Duodenal mucosa (tissue), 2 donors: ENCODE measurements around the gene ARPC5.

ENCODE experiments used
- H3K27ac ChIP-seq: one replicate; pipeline ENCODE4 v1.7.0; 2013; ENCODE audit warnings: low read depth, low read length
- H3K27me3 ChIP-seq, 2 donors: one replicate each; pipeline ENCODE4 v1.7.0; 2013; ENCODE audit warnings: low read length in 2 of 2, control low read depth in 1 of 2; ENCODE audit not compliant: insufficient read depth in 2 of 2, control insufficient read depth in 1 of 2
- H3K36me3 ChIP-seq, 2 donors: one replicate each; pipeline ENCODE4 v1.7.0; 2013; ENCODE audit warnings: low read length in 2 of 2, control low read depth in 1 of 2; ENCODE audit not compliant: insufficient read depth in 2 of 2, control insufficient read depth in 1 of 2
- H3K4me1 ChIP-seq, 2 donors: one replicate each; pipeline ENCODE4 v1.7.0; 2013; ENCODE audit warnings: low read length in 2 of 2, control low read depth in 1 of 2; ENCODE audit not compliant: insufficient read depth in 2 of 2, control insufficient read depth in 1 of 2
- H3K4me3 ChIP-seq, 2 donors: one replicate each; pipeline ENCODE4 v1.7.0; 2013; ENCODE audit warnings: low read length in 2 of 2, low read depth in 1 of 2
- H3K9ac ChIP-seq, 2 donors: one replicate each; pipeline ENCODE4 v1.7.0; 2013; ENCODE audit warnings: low read length in 2 of 2, low read depth in 1 of 2
- H3K9me3 ChIP-seq, 2 donors: one replicate each; pipeline ENCODE4 v1.7.0; 2013; ENCODE audit warnings: low read length in 2 of 2, control low read depth in 1 of 2; ENCODE audit not compliant: control insufficient read depth in 1 of 2

Gene ARPC5

DNA sequence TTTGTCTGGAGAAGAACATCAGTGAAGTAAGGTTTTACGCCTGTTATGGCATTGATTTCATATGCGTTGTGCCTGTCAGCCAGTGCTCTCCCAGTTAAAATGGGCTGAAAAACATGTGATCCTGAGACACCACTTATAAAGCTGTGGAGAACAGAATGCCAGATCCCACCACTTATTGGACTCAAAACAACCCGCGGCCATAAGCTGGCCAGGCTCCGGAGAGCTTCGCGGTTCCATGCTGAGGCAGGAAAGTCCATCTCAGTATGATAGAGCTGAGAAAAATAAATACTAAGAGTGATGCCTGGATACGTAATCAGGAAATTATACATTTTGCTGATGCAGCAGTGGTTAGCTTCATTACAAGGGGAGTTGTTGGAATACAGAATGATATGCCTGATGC lies 12.5 kb upstream of the ARPC5 start:
- H3K9ac ChIP-seq, result no peak overlapping the region
- H3K27ac ChIP-seq, result no peak overlapping the region
- H3K9me3 ChIP-seq, result no peaks in the 10 kb centered on the region
- no peak overlapping the region for H3K4me3 ChIP-seq
- no peaks in the 10 kb centered on the region for H3K36me3 ChIP-seq
- H3K27me3 ChIP-seq, result no peaks in the 10 kb centered on the region
- H3K4me1 ChIP-seq, result peaks cover 24% of the 10 kb centered on the region in 2 donors

DNA sequence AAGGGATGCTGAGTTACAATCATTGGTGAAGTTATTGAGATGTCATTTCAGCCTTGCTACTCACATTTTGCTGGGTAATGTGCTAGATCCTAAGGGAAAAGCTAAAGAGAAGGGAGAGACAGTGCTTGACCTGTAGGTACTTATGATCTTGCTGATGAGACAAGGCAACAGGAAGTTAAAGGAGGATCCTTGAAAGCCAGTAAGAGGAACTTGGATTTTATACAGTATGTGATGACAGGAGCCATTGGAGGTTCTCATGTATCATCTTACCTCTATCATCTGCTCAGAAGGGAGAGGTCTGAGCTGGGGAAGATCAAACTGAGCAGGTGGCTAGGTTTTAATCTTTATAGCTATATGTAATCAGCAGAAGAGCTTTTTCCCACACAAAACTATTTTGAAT lies 11.2 kb upstream of the ARPC5 start:
- no peaks in the 10 kb centered on the region for H3K36me3 ChIP-seq
- no peaks in the 10 kb centered on the region for H3K9me3 ChIP-seq
- H3K4me3 ChIP-seq, result no peak overlapping the region
- no peak overlapping the region for H3K9ac ChIP-seq
- H3K27ac ChIP-seq, result no peak overlapping the region
- H3K4me1 ChIP-seq, result peaks cover 12 to 16% of the 10 kb centered on the region in 2 donors
- no peaks in the 10 kb centered on the region for H3K27me3 ChIP-seq

DNA sequence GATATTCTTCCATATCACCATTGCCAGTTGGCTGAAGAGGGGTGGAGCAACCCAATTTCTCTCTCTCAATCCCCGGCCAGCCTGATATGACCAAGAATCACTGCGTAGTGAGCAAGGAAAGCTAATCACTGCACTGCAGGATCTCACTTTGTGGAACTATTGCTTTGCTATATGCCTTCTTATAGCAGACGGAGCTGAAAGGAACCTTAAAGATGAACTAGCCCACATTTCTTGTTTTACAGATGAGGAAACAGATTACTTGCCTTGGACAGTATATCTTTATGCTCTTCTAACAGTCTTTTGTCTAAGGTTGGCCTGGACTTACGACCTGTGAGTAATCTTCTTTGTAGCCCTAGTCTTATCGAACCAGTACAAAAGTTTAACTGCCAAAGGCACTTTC lies 9.9 kb upstream of the ARPC5 start:
- Histone ChIP-seq H3K4me3 (peak overlapping the region in 1 of 2 donors; percentile 26), H3K27me3 (no peaks in the 10 kb centered on the region), H3K4me1 (peaks cover 10% of the 10 kb centered on the region in 2 donors), H3K9ac (no peak overlapping the region), H3K9me3 (no peaks in the 10 kb centered on the region), H3K27ac (no peak overlapping the region), H3K36me3 (no peaks in the 10 kb centered on the region)

DNA sequence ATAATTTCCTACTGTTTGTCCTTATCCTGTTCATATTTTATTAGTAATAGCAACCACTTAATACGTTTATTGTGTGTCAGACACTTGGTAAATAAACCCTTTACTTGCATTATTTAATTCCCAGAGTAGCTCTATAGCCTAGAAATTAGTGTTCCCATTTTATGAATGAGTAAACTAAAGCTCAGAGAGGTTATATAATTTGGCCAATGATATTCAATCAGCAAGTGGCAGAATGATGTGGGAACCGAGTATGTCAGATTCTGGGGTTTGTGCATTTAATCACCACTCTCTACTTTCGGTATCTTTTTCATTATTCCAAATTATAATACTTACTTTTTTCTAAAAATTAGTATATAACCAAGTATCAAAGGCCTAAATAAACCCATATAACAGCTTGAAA lies 6.6 kb upstream of the ARPC5 start:
- H3K9me3 ChIP-seq, result no peaks in the 10 kb centered on the region
- H3K4me3 ChIP-seq, result no peak overlapping the region
- H3K4me1 ChIP-seq, result peaks cover 10% of the 10 kb centered on the region in 2 donors
- no peaks in the 10 kb centered on the region for H3K36me3 ChIP-seq
- H3K27me3 ChIP-seq, result no peaks in the 10 kb centered on the region
- H3K9ac ChIP-seq, result no peak overlapping the region
- H3K27ac ChIP-seq, result no peak overlapping the region

DNA sequence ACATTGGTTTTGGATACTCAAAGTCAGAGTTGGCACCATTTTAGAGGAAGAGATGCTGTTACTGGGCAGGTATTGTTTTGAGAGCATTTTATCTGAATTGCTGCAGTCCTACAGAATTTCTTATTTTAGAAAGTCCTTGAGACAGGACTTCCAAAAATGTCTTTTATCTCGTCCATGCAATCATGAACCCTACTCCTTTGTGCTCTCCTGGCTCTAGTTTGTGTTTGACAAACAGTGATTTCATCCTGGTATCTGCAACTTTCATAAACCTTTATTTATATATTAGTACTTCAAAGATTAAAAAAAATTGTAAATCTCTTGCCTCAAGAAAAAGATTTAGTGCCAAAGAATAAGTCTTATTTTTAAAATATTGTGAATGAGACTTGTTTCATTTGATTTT lies 4.6 kb upstream of the ARPC5 start:
- no peak overlapping the region for H3K4me3 ChIP-seq
- no peaks in the 10 kb centered on the region for H3K9me3 ChIP-seq
- no peak overlapping the region for H3K27ac ChIP-seq

DNA sequence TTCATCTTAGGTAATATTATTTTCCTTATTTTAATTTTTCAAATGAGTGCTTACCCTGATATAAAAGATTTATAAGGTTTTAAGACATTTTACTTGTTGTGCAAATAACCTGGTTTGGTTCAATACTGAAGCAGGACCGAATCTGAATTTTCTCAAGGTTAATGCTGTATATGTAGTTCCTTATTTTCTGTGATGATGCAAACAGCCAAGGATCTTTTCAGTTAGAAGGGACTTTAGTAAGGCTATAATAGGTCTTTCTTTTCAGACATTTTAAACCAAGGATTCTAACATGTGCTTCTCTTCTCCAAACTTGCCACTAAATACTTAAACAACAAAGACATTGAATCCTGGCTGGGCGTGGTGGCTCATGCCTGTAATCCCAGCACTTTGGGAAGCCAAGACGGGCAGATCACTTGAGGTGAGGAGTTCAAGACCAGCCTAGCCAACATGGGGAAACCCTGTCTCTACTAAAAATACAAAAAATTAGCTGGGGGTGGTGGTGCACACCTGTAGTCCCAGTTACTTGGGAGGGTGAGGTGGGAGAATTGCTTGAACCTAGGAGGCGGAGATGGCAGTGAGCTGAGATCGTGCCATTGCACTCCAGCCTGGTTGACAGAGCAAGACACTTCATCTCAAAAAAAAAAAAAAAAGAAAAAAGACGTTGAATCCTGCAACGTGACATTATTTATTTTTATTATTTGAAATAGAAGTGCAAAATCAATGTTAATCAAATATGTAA lies 3.2 kb upstream of the ARPC5 start:
- H3K27ac ChIP-seq, result no peak overlapping the region
- H3K9ac ChIP-seq, result no peak overlapping the region
- H3K36me3 ChIP-seq, result no peaks in the 10 kb centered on the region
- H3K4me3 ChIP-seq, result no peak overlapping the region
- peaks cover 4 to 11% of the 10 kb centered on the region in 2 donors for H3K4me1 ChIP-seq
- no peaks in the 10 kb centered on the region for H3K9me3 ChIP-seq
- no peaks in the 10 kb centered on the region for H3K27me3 ChIP-seq

More for the DNA sequence above, 4.6 kb upstream of the ARPC5 start:
- Histone ChIP-seq H3K4me1 (peaks cover 4 to 13% of the 10 kb centered on the region in 2 donors), H3K36me3 (no peaks in the 10 kb centered on the region), H3K27me3 (no peaks in the 10 kb centered on the region), H3K9ac (no peak overlapping the region)

DNA sequence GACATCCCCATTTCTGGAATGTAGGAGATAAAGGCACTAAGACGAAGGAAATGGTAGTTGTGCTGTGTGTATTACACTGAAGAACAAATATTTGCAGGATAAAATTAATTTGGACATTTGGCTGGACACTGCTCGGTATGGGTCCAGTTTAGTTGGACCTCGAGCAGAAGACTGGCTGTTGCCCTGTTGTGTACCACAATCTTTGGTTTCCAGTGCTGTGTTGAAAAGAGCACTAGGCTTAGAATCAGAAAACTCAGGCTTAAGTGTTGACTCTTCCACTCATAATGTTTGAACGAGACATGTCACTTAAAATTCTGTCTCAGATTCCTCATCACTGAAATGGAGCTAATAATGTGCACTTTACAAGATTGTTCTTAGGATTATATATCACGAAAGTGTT lies 1.2 kb upstream of the ARPC5 start:
- peaks cover 16 to 19% of the 10 kb centered on the region in 2 donors for H3K4me1 ChIP-seq
- no peaks in the 10 kb centered on the region for H3K9me3 ChIP-seq
- no peaks in the 10 kb centered on the region for H3K27me3 ChIP-seq
- no peaks in the 10 kb centered on the region for H3K36me3 ChIP-seq
- no peak overlapping the region for H3K9ac ChIP-seq
- H3K4me3 ChIP-seq, result peak overlapping the region; percentile 81 to 98
- no peak overlapping the region for H3K27ac ChIP-seq

DNA sequence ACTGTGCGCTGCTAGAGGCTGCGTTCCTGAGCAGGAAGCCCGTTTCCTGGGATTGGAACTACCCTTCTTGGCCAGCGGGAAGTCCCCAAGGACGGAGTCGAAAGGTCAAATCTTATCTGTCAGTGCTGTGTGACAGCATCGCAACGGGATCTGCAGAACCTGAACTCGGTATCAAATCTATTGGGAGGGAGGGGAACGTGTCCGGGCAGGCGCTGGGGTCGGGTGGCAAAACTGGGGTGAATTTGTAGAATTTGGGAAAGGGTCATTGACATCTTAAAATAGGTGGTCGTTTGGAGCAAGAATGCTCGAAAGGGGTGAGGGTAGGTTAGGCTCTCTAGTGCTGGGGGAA lies 725 bp upstream of the ARPC5 start:
- Histone ChIP-seq H3K27ac (peak overlapping the region; percentile 73), H3K36me3 (no peaks in the 10 kb centered on the region), H3K4me1 (peaks cover 16 to 19% of the 10 kb centered on the region in 2 donors), H3K9me3 (no peaks in the 10 kb centered on the region), H3K4me3 (peak overlapping the region; percentile 81 to 98), H3K27me3 (no peaks in the 10 kb centered on the region), H3K9ac (peak overlapping the region; percentile 27 to 80)

DNA sequence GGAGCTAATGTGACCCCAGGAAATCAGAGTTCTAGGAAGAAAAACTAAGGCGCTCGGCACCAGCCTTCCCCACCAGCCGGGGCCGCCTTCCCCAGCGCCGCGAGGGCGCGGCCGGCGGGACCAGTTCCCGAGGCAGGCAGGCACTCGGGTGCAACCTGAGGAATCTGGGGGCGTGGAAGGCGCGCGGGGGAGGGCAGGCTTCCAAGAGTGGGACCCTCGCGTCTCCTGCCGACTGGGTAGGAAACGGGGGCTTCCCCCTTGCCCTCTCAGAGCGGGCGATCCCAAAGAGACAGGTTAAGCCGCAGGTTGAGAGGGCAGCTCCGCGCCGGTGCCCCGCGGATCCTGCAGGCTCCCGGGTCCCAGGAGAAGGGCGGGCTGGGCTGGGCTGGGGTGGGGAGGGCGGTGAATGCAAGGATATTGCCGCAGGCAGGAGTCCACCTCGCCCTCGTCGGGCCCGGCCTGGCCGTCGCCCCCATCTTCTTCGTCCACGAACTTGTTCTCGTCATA lies 431 bp downstream of the ARPC5 start:
- peak overlapping the region; percentile 80 to 82 for H3K9ac ChIP-seq
- H3K27ac ChIP-seq, result peak overlapping the region; percentile 91
- H3K4me3 ChIP-seq, result peak overlapping the region; percentile 81 to 98
- no peaks in the 10 kb centered on the region for H3K9me3 ChIP-seq
- H3K36me3 ChIP-seq, result peaks cover 0 to 8% of the 10 kb centered on the region in 2 donors
- H3K27me3 ChIP-seq, result no peaks in the 10 kb centered on the region
- peaks cover 16 to 27% of the 10 kb centered on the region in 2 donors for H3K4me1 ChIP-seq

DNA sequence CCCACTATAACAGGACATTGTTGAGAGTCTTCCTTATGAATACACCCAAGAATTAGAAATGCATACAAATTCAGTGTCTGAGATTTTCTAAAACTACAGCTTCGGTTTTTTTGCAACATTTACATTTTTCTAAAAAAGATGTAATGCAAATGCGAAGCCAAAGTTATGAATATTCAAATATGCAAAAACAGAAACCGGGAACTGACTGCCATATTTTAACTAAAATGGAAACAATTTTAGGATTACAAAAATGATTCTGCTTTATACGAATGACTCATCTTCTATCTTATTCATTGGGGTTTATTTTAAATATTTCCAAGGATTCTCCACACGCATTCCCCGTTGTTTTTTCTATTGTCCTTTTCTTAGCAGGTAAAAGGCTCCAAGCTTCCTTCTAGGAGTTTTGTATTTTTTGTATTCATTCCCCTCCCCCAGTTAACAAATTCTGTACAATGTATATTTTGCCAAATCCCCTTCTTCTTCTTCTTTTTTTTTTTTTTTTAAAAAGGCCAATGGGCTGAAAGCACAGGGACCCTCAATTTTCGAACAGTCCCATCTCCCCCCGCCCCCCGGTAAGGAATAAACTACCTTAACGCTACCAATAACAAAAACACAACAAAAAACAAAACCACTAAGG lies 1.0 kb downstream of the ARPC5 start:
- Histone ChIP-seq H3K9me3 (no peaks in the 10 kb centered on the region), H3K4me1 (peaks cover 16 to 27% of the 10 kb centered on the region in 2 donors), H3K36me3 (peaks cover 0 to 14% of the 10 kb centered on the region in 2 donors), H3K27me3 (no peaks in the 10 kb centered on the region), H3K27ac (peak overlapping the region; percentile 91), H3K4me3 (peak overlapping the region; percentile 81 to 98), H3K9ac (peak overlapping the region; percentile 80 to 82)
